ENCODE measurements around the gene HSF4. TPM values are rescaled to one million over a fixed set of nuclear protein-coding genes. Genes with fewer than 3 reads are reported as not detected.

HSF4 gene
- total RNA-seq, 2 donors from 2014 or later = 63.4 to 87.7 TPM

GRCh38 chr16:67187175-67187890, 22.8 kb downstream of the HSF4 start:
- no peak overlapping the region for H3K27ac Mint-ChIP-seq
- H3K36me3 Mint-ChIP-seq (ENCODE audit: insufficient read depth in 2 of 2) = peaks cover 0 to 2% of the 10 kb centered on the region in 2 donors
- no peaks in the 10 kb centered on the region for H3K9me3 Mint-ChIP-seq
- ATAC-seq (replicated peaks in 1 of 2) (no peak), DNase-seq (no peak)
- H3K27me3 Mint-ChIP-seq (ENCODE audit: low read depth) = peaks cover 12% of the 10 kb centered on the region
- H3K4me1 Mint-ChIP-seq (ENCODE audit: low read depth) = peaks cover 25% of the 10 kb centered on the region
- H3K4me3 Mint-ChIP-seq = no peak overlapping the region

DNA sequence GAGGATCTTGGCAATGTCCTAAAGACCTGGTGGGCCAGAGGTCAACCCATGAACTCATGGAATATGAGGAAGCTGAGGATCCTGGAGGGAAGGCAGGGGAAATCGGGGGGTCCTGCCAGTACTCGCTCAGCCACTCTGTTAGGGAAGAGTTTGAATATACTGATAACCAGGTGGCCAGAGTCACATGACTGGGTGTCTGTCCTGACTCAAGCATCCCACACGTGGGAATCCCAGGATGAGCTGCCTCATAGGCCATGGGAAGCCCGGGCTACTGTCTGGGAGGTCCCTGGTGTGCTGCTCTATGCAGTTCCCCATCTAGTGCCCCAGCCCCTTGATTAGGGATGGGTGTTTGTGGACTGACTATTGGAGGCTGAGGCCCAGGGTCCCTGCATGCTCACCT, 23.8 kb downstream of the HSF4 start:
- peaks cover 12% of the 10 kb centered on the region for H3K27me3 Mint-ChIP-seq (ENCODE audit: low read depth)
- H3K4me3 Mint-ChIP-seq = no peak overlapping the region
- H3K36me3 Mint-ChIP-seq (ENCODE audit: insufficient read depth in 2 of 2) = peaks cover 0 to 3% of the 10 kb centered on the region in 2 donors
- ATAC-seq (replicated peaks in 1 of 2) = no peak
- H3K9me3 Mint-ChIP-seq = no peaks in the 10 kb centered on the region
- H3K4me1 Mint-ChIP-seq (ENCODE audit: low read depth) = peaks cover 35% of the 10 kb centered on the region
- no peak overlapping the region for H3K27ac Mint-ChIP-seq
- no peak for DNase-seq

DNA sequence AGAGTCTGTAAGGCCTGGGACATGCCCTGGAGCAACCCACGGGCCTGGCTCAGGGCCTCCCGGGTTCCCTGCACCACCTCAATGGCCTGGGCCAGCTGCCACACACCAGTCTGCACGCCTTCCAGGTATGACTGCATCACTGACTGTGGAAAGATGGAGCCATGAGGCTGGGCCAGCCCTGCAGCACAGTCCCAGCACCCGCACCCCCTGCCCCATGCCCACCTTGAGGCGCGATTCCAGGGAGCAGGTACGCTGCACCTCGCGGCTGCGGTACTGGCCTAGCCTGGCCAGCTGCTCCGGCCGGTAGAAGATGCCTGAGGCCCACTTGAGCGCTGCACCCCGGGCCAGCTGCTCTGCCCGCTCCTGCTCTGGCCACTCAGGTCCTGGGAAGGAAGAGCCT, 24.3 kb downstream of the HSF4 start:
- no peak for DNase-seq
- peaks cover 40% of the 10 kb centered on the region for H3K4me1 Mint-ChIP-seq (ENCODE audit: low read depth)
- ATAC-seq (replicated peaks in 1 of 2) = no peak
- no peak overlapping the region for H3K27ac Mint-ChIP-seq
- peaks cover 0 to 3% of the 10 kb centered on the region in 2 donors for H3K36me3 Mint-ChIP-seq (ENCODE audit: insufficient read depth in 2 of 2)
- H3K9me3 Mint-ChIP-seq = no peaks in the 10 kb centered on the region
- H3K27me3 Mint-ChIP-seq (ENCODE audit: low read depth) = peaks cover 12% of the 10 kb centered on the region
- no peak overlapping the region for H3K4me3 Mint-ChIP-seq

GRCh38 chr16:67190041-67190440, 25.5 kb downstream of the HSF4 start, which contains the start of gene EXOC3L1:
EXOC3L1 (minus strand) TSS chr16:67190136; CDS start chr16:67189676, 460 bp downstream.
- ATAC-seq (replicated peaks in 1 of 2) (no peak), DNase-seq (no peak)
- peak within 1 kb of the TSS in 1 of 2 donors; percentile 91 for H3K4me3 Mint-ChIP-seq
- peaks cover 39% of the 10 kb centered on the region for H3K4me1 Mint-ChIP-seq (ENCODE audit: low read depth)
- H3K36me3 Mint-ChIP-seq (ENCODE audit: insufficient read depth in 2 of 2) = peaks cover 2 to 11% of the 10 kb centered on the region in 2 donors
- no peak within 1 kb of the TSS for H3K27ac Mint-ChIP-seq
- H3K9me3 Mint-ChIP-seq = no peaks in the 10 kb centered on the region
- peaks cover 8% of the 10 kb centered on the region for H3K27me3 Mint-ChIP-seq (ENCODE audit: low read depth)

DNA sequence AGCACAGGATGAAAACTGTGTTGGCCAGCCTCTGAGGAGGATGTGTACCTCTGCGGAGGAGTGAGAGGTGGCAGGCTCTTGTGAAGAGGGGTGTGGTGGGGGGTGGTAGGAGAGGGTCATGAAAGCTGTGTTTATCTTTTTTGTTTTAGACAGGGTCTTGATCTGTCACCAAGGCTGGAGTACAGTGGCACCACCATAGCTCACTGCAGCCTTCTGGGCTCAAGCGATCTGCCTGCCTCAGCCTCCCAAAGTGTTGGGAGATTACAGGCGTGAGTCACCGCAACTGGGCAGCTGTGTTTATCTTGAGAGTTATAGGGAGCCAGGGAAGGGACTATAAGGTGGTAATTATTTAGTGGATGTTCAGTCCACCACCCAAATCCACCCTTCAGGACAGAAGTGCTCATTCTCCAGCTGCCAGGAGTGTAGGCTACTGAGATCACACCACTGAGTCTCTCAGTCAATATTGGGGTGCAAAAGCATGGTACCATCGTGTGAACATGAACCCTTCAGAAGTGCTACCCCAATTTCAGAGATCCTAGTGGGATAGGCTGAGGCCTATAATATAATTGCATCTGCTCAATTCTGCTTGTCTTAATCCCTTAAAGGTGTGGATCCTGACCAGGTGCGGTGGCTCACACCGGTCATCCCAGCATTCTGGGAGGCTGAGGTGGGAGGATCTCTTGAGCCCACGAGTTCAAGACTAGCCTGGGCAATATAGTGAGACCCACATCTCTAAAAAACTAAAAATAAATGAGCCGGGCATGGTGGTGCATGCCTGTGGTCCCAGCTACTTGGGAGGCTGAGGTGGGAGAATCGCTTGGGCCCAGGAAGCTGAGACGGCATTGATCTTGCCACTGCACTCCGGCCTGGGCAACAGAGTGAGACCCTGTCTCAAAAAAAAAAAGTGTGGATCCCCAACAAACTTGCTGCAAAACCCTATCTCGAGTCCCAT, 26.2 kb downstream of the HSF4 start:
- ATAC-seq (replicated peaks in 1 of 2) = no peak
- Mint-ChIP-seq H3K27ac (peak overlapping the region; percentile 82), H3K4me3 (peak overlapping the region; percentile 79 to 91)

GRCh38 chr16:67191411-67191994, 27.0 kb downstream of the HSF4 start:
- H3K4me3 Mint-ChIP-seq = peak overlapping the region; percentile 79 to 91
- DNase-seq = no peak

More for the DNA sequence above, 26.2 kb downstream of the HSF4 start:
- Mint-ChIP-seq H3K9me3 (no peaks in the 10 kb centered on the region), H3K27me3 (ENCODE audit: low read depth) (peaks cover 2% of the 10 kb centered on the region), H3K36me3 (ENCODE audit: insufficient read depth in 2 of 2) (peaks cover 2 to 12% of the 10 kb centered on the region in 2 donors), H3K4me1 (ENCODE audit: low read depth) (peaks cover 37% of the 10 kb centered on the region)
- no peak for DNase-seq

DNA sequence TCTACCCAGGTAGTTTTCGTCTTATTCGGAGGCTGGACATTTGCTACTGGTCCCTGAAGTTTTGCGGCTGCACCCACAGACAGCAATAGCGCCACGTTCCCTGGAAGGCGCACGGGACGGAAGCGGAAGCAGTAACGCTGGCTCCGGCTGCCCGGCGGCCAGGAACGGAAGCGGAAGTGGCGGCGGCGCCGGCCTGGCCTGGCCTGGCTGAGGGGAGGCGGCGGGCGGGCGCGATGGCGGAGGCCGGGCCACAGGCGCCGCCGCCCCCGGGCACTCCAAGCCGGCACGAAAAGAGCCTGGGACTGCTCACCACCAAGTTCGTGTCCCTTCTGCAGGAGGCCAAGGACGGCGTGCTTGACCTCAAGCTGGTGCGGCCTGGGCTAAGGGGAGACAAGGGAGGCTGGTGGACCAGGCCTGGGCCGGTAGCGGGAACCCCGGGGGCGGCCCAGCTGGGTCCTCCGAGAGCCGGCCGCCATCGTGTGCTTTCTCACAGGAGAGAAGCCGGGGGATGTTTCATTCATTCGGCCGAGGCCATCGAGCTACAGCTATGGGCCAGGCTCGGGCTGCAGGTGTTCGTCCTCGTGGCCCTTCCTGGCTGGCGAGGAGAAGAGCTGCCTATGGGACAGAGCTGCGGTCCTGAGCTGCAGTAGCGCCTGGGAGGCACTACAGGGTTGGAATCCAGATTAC, 27.6 kb downstream of the HSF4 start, which contains the start of gene E2F4:
TSS of gene E2F4 (plus strand) at position 161 of the 687 bp plus-strand sequence. CDS start at position 234, 73 bp downstream.
- no peaks in the 10 kb centered on the region for H3K9me3 Mint-ChIP-seq
- H3K4me1 Mint-ChIP-seq (ENCODE audit: low read depth) = peaks cover 46% of the 10 kb centered on the region

More at GRCh38 chr16:67191411-67191994, 27.0 kb downstream of the HSF4 start:
- Mint-ChIP-seq H3K36me3 (ENCODE audit: insufficient read depth in 2 of 2) (peaks cover 5 to 17% of the 10 kb centered on the region in 2 donors), H3K27me3 (ENCODE audit: low read depth) (no peaks in the 10 kb centered on the region), H3K9me3 (no peaks in the 10 kb centered on the region), H3K27ac (peak overlapping the region; percentile 82), H3K4me1 (ENCODE audit: low read depth) (peaks cover 40% of the 10 kb centered on the region)
- peak; percentile 21 to 44 for ATAC-seq (replicated peaks in 1 of 2)

DNA sequence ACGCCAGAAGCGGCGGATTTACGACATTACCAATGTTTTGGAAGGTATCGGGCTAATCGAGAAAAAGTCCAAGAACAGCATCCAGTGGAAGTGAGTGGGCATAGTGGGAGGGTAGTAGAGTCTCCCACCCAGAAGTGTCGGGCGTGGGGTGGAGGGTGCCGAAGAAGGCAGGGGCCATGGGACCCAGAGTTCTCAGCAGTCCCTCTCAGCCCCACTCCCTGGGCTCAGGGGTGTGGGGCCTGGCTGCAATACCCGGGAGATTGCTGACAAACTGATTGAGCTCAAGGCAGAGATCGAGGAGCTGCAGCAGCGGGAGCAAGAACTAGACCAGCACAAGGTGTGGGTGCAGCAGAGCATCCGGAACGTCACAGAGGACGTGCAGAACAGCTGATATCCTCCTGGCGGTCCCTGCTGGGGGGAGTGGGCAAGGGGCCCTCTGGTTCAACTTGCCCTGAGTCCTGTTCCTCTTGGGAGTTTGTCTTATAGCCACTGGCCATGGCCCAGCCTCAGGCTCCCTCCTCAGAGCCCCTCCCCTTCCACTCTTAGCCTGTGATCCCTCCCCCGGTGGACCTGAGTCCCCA, 28.3 kb downstream of the HSF4 start:
- peak overlapping the region; percentile 79 to 91 for H3K4me3 Mint-ChIP-seq
- H3K36me3 Mint-ChIP-seq (ENCODE audit: insufficient read depth in 2 of 2) = peaks cover 8 to 23% of the 10 kb centered on the region in 2 donors
- H3K27me3 Mint-ChIP-seq (ENCODE audit: low read depth) = no peaks in the 10 kb centered on the region
- peak overlapping the region; percentile 56 for H3K27ac Mint-ChIP-seq
- no peaks in the 10 kb centered on the region for H3K9me3 Mint-ChIP-seq
- no peak for ATAC-seq (replicated peaks in 1 of 2)
- no peak for DNase-seq
- peaks cover 47% of the 10 kb centered on the region for H3K4me1 Mint-ChIP-seq (ENCODE audit: low read depth)

More for the DNA sequence above, 27.6 kb downstream of the HSF4 start, which contains the start of gene E2F4:
- Mint-ChIP-seq H3K4me3 (peak within 1 kb of the TSS; percentile 79 to 91), H3K27me3 (ENCODE audit: low read depth) (no peaks in the 10 kb centered on the region), H3K36me3 (ENCODE audit: insufficient read depth in 2 of 2) (peaks cover 8 to 23% of the 10 kb centered on the region in 2 donors), H3K27ac (peak within 1 kb of the TSS; percentile 82)
- DNase-seq (peak; percentile 93), ATAC-seq (replicated peaks in 1 of 2) (peak; percentile 99)

DNA sequence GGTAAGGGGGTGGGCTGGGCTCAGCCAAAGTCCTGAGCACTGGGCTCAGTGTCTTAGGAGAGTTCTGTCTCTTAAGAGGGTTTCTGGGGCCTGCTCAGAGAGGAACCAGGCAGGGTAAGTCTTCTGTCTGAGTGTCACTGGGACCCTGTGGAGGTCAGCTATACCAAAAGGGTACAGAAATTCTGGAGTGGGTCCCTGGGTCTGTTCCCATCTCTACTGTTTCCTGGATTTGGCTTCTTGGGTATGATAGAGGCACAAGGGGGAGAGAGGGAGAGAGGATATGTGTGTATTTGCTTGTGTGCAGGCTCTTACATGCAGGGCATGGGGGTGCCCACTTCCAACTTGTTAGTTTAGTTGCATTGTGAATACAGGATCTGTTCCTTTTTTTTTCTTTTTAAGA, 29.0 kb downstream of the HSF4 start:
- peak overlapping the region; percentile 79 to 91 for H3K4me3 Mint-ChIP-seq
- no peak for ATAC-seq (replicated peaks in 1 of 2)
- no peak for DNase-seq
- H3K27ac Mint-ChIP-seq = peak overlapping the region; percentile 47
- H3K27me3 Mint-ChIP-seq (ENCODE audit: low read depth) = no peaks in the 10 kb centered on the region
- no peaks in the 10 kb centered on the region for H3K9me3 Mint-ChIP-seq
- H3K36me3 Mint-ChIP-seq (ENCODE audit: insufficient read depth in 2 of 2) = peaks cover 8 to 24% of the 10 kb centered on the region in 2 donors
- H3K4me1 Mint-ChIP-seq (ENCODE audit: low read depth) = peaks cover 50% of the 10 kb centered on the region

DNA sequence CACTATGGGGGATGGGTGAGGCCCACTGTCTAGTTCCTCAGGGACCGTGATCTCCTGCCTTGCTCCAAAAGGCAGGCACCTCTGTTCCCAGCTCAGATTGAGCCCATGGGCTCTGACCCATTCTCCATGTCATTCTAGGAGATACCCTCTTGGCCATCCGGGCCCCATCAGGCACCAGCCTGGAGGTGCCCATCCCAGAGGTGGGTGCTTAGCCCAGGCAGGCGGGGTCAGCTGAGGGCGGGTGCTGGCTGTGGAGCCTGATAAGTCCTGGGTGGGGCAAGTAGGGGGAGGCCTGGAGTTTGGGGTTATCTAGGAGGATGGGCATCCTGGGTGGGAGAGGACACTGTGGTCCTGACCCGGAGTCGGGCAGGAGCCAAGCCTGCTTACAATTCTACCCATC, 29.7 kb downstream of the HSF4 start:
- Mint-ChIP-seq H3K36me3 (ENCODE audit: insufficient read depth in 2 of 2) (peaks cover 8 to 25% of the 10 kb centered on the region in 2 donors), H3K4me1 (ENCODE audit: low read depth) (peaks cover 50% of the 10 kb centered on the region)

DNA sequence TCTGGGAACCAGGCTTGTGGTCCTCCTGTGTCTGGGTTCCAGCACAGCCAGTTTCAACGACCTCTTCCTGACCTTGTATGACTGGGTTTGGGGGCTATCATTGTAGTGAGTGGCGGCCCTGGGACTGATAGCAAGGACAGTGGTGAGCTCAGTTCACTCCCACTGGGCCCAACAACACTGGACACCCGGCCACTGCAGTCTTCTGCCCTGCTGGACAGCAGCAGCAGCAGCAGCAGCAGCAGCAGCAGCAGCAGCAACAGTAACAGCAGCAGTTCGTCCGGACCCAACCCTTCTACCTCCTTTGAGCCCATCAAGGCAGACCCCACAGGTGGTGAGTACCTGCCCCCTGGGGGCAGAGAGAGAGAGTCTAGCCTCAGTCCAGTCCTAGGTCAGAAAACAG, 31.1 kb downstream of the HSF4 start:
- no peak for DNase-seq
- Mint-ChIP-seq H3K27me3 (ENCODE audit: low read depth) (no peaks in the 10 kb centered on the region), H3K4me3 (no peak overlapping the region), H3K9me3 (no peaks in the 10 kb centered on the region), H3K4me1 (ENCODE audit: low read depth) (peaks cover 50% of the 10 kb centered on the region), H3K27ac (peak overlapping the region; percentile 76), H3K36me3 (ENCODE audit: insufficient read depth in 2 of 2) (peaks cover 8 to 26% of the 10 kb centered on the region in 2 donors)
- ATAC-seq (replicated peaks in 1 of 2) = no peak

More for the DNA sequence above, 29.7 kb downstream of the HSF4 start:
- ATAC-seq (replicated peaks in 1 of 2) (no peak), DNase-seq (no peak)
- peak overlapping the region; percentile 47 for H3K27ac Mint-ChIP-seq
- H3K9me3 Mint-ChIP-seq = no peaks in the 10 kb centered on the region
- H3K4me3 Mint-ChIP-seq = peak overlapping the region; percentile 79 to 91
- H3K27me3 Mint-ChIP-seq (ENCODE audit: low read depth) = no peaks in the 10 kb centered on the region

DNA sequence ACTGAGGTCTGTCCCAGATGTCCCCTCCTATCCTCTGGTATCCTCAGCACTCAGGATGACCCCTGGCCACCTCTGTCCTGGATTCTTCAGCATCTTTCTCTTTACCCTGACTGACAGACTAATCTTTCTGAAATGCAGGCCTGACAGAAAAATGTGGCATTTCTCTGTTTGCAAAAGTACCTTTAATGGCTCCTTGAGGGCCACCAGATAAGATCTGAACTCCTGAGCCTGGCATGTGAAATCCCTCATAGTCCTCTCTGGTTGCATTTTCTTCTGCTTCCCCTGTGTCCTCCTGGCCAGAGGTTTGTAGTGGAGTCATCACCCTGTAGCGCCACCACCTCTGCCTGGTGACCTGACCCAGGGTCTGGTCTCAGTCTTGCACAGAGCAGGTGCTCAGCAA, 32.3 kb downstream of the HSF4 start:
- Mint-ChIP-seq H3K27me3 (ENCODE audit: low read depth) (no peaks in the 10 kb centered on the region), H3K36me3 (ENCODE audit: insufficient read depth in 2 of 2) (peaks cover 8 to 26% of the 10 kb centered on the region in 2 donors), H3K27ac (no peak overlapping the region), H3K4me1 (ENCODE audit: low read depth) (peaks cover 40% of the 10 kb centered on the region), H3K9me3 (no peaks in the 10 kb centered on the region), H3K4me3 (no peak overlapping the region)
- ATAC-seq (replicated peaks in 1 of 2) = no peak
- DNase-seq = no peak
